Dermis blood vessel endothelial cell (primary cell): ENCODE measurements around the gene TRAF3. TPM values are rescaled to one million over a fixed set of nuclear protein-coding genes. Genes with fewer than 3 reads are reported as not detected.
"Not testable (repeated sequence)": the region's sequence is repeated elsewhere in the genome, so short reads cannot be mapped to it uniquely, and the experiment has no call there.

Experiments used
- DNase-seq: peaks from one replicate; pipeline ENCODE4 v3.0.0; 2010
- total RNA-seq: library from RNA; depleted of rRNA; stranded (reverse); fragments of >200 nt; gene quantifications from 2 replicates; pipeline ENCODE4 v1.2.3, GENCODE V29; 2014

Gene TRAF3
- total RNA-seq, 1 donor from 2014 or later, result 30.3 TPM

DNA sequence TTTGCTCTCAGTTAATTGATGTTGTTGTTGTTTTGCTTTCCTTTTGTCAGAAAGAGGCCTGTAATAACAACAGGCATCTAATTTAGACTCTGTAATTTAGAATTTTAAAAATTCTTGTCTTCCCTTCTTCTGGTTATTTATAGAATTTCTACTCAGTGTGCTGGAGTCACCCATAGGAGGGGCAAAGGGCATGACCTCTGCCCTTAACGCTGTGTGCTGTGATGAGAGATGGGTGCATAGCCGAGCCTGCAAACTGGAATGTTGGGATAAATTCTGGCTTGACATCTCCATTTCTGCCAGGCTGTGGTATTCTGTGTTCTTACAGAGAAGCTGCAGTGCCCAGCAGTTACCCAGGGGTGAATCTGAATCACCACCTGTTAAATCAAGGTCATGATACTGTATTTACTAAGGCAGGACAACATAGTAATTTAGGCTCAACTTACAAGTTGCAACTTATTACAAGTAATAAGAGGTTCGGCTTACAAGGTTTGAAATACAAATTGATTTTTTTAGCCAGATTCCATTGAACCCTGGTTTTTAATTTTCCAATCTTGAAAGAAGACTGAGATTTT is 53.3 kb downstream of the TRAF3 start:
- no peak for DNase-seq

- no peak for DNase-seq
Observed at GRCh38 chr14:102831163-102831804, 54.0 kb downstream of the TRAF3 start.

DNA sequence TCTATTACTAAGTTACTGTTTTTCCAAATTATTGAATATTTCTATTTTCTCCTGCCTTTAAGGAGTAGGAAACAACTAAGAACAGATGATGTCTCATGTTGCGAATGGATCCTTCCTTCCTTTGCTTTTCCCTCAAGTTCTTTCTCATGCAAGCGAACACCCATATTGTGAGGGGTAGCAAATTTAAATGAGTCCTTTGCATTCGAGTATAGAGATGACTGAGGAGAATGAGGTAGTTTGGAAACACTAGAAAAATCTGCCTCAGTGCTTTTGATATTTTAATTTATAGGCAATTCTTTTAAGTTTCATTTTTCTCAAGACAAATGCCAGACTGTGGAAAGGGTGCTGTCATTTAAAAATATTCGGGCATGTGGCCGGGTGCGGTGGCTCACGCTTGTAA is 56.1 kb downstream of the TRAF3 start:
- DNase-seq, result no peak

GRCh38 chr14:102833991-102834390 is 56.7 kb downstream of the TRAF3 start:
- DNase-seq, result no peak

DNA sequence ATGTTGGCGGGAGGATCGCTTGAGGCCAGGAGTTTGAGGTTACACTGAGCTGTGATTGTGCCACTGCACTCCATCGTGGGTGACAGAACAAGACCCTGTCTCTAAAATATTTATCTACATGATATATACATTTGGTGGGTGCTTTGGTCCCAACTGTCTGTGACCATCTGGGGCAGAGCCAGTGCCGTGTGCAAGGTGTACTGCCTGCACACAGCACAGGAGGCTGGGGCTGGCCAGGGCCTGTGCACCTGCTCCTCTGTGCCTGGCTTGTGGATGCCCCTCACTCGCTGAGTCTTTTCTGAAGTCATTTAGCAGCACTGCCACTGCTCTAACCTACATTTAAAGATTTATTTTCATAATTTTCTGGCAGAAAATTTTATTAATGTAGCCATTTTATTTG is 58.7 kb downstream of the TRAF3 start:
- no peak for DNase-seq

DNA sequence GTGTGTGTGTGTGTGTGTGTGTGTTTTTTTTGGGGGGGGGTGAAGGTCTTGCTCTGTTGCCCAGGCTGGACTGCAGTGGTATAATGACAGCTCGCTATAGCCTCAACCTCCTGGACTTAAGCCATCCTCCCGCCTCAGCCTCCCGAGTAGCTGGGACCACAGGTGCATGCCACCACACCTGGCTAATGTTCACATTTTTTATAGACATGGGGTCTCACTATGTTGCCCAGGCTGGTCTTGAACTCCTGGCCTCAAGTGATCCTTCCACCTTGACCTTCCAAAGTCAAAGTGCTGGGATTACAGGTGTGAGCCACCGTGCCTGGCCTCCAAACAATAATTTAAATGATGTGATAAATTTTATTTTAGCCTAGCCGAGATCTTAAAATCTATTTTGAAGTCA is 59.9 kb downstream of the TRAF3 start:
- not testable (repeated sequence) for DNase-seq

DNA sequence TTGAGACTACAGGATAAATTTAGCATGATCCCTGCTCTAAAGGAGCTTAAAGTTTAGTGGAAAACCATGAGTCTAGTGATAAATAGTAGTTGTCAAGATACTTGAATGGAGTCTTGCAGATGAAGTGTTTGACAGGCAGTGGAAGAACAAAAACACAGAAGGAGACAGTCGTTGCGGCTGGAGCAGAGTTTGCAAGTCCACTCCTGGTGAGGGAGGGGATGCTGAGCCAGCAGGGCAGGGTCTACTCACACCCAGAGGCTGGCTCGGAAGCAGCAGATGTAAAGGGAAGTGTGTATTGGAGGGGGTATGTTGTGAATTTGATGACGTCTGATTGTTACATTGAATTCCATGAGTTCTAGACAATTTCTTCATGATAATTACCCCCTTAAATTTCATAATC is 61.3 kb downstream of the TRAF3 start:
- DNase-seq, result no peak

GRCh38 chr14:102840115-102840514 is 62.9 kb downstream of the TRAF3 start:
- DNase-seq, result no peak

DNA sequence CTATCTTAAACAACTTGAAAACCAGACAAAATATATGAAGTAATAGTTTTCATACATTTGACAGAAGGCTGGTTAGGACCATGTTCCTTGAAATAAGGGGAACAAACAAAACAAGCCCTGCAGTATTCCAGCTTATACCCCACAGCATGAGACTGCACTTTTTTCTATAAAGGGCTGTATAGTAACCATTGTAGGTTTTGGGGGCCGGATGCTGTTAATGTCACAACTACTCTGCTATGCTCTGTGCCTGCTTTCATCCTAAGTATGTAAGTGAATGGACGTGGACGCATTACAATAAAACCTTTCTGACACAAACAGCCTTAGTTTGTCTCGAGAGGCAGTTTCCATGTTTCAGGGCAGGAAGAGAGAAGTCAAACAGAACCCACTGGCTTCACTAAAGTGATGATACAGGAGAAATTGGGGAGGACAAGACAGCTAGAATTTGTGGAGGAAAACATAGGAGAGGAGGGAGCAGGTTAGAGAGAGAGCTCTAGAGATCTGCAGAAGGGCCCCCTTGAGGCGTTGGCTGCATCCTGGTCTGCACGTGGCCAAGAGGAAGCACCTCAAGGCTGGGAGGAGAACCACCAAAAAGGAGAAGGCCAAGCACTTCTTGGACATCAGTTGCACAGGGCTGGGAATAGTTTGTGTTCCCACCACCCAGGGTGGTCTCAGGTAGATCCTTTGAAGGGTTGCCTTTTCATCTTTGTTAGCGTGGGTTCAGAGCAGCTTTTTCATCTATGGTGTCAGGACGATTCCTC is 63.7 kb downstream of the TRAF3 start:
- no peak for DNase-seq

DNA sequence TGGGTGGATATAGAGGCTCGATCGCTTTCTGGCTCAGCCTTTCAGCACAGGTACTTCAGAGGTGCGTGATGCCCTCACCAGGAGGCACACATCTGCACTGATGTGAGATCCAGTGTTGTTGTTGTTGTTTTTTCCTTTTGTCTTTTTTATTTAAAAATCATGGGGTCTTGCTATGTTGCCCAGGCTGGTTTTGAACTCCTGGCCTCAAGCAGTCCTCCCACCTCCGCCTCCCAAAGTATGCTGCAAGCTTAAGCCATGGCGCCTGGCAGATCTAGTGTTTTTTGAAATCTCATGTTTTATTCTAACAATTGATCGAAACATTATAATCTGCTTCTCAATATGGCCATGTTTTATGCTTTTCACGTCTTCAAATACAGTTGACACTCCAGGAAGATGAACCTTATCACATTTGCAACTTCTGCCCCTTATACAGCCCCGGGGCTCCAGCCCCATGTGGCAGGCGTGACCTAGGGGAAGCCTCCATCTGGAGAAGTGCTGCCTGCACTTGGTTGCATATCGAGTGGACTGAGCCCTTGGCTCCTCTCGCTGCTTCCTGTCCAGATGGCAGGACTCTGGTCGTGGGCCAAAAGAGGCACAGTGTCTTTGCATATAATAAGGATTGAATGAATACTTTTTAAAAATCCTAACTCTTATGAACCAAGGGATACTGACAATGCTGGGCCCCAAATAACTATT is 71.7 kb downstream of the TRAF3 start:
- DNase-seq, result peak; percentile 80

GRCh38 chr14:102849526-102850379 is 72.5 kb downstream of the TRAF3 start:
- DNase-seq, result peak; percentile 71

DNA sequence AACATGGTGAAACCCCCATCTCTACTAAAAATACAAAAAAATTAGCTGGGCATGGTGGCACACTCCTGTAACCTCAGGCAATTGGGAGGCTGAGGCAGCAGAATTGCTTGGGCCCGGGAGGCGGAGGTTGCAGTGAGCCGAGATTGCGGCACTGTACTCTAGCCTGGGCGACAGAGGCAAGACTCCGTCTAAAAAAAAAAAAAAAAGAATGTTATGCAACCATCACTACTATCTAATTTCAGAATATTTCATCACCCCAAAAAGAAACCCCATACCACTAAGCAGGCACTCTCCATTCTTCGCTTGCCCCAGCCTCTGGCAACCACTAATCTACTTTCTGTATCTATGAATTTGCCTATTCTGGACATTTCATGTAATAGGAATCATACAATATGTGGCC is 76.4 kb downstream of the TRAF3 start:
- DNase-seq, result no peak

GRCh38 chr14:102854091-102854703 is 76.9 kb downstream of the TRAF3 start:
- no peak for DNase-seq

- DNase-seq, result no peak
Observed at GRCh38 chr14:102856179-102856578, 78.9 kb downstream of the TRAF3 start.

DNA sequence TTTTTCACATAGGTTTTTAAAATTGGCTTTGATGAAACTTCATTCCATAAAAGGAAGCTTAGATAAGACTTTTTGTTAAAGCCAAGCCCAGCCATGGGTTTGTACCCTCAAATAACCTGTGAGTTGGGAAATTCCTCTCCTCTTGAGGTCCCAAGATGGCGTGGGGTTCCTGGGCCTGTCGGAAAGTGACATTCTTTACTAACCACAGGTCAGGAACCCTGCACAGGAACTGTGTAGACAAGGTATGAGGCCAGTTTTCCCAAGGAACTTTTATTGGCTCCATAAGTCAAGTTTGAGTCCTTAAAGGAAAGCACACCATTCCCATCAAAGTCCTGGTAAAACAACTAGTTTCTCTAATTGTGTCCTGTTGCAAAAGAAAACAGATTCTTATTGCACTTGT is 80.2 kb downstream of the TRAF3 start:
- no peak for DNase-seq

- DNase-seq, result no peak
Observed at GRCh38 chr14:102859911-102860310, 82.7 kb downstream of the TRAF3 start.

DNA sequence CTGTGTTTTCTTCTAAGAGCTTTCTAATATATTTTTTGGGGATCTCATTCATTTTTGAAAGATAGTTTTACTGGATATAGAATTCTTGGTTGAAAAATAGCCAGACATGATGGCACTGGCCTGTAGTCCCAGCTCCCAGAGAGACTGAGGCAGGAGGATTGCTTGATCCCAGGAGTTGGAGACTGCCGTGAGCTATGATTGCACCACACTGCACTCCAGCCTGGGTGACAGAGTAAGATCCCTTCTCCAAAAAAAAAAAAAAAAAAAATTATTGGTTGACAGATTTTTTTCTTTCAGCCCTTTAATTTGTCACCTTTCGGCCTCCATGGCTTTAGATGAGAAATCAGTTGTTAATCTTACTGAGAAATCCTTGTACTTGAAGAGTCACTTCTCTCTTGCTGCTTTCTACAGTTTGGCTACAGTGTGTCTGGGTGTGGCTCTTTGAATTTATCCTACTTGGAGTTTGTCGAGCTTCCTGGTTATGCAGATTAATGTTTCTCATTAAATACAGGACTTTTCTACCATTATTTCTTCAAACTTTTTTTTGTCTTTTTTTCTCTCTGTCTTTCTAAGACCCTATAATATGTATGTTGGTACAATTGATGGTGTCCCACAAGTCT is 85.0 kb downstream of the TRAF3 start:
- DNase-seq, result no peak

DNA sequence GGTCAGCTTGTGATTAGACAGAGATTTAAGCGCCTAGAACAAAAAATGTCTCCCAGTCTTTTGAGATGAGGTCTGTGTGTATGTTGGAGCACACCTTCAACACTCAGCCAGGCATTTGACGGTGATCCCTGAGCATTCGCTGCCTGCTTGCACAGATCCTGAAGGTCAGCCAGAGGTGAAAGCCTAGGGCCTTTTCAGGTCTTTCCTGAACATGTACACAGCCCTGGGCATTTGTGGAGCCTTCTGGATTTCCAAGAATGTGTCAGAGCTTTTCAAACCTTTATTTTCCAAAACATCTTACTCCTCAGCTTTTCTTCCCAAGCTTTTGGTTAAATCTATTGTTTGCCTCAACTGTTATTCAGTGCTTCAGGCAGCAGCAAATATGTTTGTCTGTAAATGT is 86.1 kb downstream of the TRAF3 start:
- DNase-seq, result no peak

- not testable (repeated sequence) for DNase-seq
Observed at GRCh38 chr14:102865916-102866315, 88.7 kb downstream of the TRAF3 start.

DNA sequence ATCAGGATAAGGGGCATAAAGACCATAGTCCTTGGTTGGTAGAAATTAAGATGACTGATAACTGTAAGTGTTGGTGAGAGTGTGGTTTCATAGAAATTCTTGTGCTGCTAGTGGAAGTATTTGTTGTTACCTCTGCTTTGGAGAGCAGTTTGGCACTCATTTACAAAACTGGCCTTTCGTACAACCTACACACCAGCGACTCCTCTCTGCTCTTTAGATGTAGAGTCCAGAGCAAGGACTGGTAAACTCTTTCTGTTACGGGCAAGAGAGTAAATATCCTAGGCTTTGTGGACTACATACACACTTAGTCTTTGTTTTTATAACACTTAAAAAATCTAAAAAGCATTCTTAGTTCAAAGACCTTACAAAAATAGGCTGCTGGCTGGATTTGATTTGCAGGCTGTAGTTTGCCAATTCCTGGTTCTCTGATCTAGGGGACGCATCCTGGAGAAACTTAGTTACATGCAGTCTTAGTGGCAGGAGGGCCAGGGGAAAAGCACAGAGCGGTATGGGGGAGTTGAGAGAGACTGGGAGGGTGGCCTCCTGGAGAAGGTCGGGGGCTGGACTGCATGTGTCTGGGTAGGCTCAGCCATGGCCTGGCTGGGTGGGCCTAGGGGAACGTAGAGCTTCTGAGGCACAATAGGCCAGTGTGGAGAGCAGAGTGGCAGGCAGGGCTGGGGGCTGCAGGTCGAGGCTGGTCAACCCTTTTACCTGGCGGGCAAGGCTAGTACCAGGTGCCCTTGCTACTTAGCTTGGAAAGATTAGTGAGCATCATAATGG is 89.9 kb downstream of the TRAF3 start:
- DNase-seq, result no peak
